MM.1S (cell line): Measurements from ENCODE around the gene KANK2.

Source experiments
- EZH2 ChIP-seq: fragments of 300-600 bp; sonication (generic); optimal IDR thresholded peaks from 2 replicates; pipeline ENCODE3; 2017; ENCODE audit warnings: low read depth, mild to moderate bottlenecking, antibody characterized with exemption, low read length, mixed read lengths
- TF ChIP-seq, protein P1 (sequence below): fragments of 300-600 bp; sonication (generic); IDR thresholded peaks from 2 replicates; pipeline ENCODE4 v1.5.1; 2016; ENCODE audit warnings: antibody characterized with exemption, low read length, mixed read lengths

DNA sequence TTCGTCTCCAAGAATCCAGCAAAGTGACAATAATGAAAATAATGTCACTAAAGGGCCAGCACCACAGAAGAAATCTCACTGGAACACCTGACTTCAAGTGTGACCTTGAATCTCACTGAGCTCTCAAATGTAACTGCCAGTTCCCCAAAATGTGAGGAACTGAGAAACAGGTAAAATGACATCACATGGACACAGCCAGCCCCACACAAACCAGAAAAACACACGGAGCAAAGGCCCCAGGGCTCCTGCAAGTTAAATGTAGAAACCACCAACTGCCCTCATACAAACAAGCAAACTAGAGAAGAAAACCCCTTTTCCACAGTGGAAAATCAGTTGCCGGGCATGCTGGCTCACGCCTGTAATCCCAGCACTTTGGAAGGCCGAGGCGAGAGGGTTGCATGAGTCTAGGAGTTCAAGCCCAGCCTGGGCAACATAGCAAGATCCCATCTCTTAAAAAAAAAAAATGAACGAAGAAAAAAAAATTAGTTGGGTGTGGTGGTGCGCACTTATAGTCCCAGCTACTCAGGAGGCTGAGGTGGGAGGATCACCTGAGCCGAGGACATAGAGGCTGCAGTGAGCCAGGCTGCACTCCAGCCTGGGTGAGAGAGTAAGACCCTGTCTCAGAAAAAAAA is 8.7 kb upstream of the KANK2 start:
- TF ChIP-seq, protein P1, sequence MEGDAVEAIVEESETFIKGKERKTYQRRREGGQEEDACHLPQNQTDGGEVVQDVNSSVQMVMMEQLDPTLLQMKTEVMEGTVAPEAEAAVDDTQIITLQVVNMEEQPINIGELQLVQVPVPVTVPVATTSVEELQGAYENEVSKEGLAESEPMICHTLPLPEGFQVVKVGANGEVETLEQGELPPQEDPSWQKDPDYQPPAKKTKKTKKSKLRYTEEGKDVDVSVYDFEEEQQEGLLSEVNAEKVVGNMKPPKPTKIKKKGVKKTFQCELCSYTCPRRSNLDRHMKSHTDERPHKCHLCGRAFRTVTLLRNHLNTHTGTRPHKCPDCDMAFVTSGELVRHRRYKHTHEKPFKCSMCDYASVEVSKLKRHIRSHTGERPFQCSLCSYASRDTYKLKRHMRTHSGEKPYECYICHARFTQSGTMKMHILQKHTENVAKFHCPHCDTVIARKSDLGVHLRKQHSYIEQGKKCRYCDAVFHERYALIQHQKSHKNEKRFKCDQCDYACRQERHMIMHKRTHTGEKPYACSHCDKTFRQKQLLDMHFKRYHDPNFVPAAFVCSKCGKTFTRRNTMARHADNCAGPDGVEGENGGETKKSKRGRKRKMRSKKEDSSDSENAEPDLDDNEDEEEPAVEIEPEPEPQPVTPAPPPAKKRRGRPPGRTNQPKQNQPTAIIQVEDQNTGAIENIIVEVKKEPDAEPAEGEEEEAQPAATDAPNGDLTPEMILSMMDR = no peak
- no peak for TF ChIP-seq EZH2
